ENCODE data around the gene PRRX2. TPM values are rescaled to one million over a fixed set of nuclear protein-coding genes. Genes with fewer than 3 reads are reported as not detected.

PRRX2 gene
- total RNA-seq, 2 donors from 2014 or later: 1.0 TPM; not detected in 1

DNA sequence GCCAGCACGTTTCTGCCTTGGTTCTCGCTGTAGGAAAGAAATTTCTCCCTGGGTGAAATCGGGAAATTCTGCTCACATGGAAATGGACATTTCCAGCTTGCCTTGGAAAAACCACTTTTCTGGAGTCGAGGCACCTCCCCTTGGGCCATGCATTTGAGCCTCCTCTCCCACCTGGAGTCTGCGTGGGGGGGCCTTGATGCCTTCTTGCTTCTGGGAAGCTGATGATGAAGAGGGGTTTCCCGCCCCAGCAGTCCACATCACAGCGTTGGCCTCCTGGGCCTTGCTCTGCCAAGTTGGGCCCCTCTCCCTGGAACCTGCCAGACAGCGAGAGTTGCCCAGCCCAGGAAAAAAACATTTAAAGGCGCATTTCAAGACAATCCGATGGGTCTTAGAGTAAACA is 21.7 kb upstream of the PRRX2 start:
- peaks cover 27% of the 10 kb centered on the region for H3K4me1 ChIP-seq
- H3K36me3 ChIP-seq (replicated peaks in 1 of 2; ENCODE audit: insufficient read depth in 1 of 2, low read depth in 2 of 2): peaks cover 0 to 3% of the 10 kb centered on the region in 2 donors
- TF ChIP-seq, protein P1, sequence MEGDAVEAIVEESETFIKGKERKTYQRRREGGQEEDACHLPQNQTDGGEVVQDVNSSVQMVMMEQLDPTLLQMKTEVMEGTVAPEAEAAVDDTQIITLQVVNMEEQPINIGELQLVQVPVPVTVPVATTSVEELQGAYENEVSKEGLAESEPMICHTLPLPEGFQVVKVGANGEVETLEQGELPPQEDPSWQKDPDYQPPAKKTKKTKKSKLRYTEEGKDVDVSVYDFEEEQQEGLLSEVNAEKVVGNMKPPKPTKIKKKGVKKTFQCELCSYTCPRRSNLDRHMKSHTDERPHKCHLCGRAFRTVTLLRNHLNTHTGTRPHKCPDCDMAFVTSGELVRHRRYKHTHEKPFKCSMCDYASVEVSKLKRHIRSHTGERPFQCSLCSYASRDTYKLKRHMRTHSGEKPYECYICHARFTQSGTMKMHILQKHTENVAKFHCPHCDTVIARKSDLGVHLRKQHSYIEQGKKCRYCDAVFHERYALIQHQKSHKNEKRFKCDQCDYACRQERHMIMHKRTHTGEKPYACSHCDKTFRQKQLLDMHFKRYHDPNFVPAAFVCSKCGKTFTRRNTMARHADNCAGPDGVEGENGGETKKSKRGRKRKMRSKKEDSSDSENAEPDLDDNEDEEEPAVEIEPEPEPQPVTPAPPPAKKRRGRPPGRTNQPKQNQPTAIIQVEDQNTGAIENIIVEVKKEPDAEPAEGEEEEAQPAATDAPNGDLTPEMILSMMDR (IDR thresholded peaks at IDR 0.05): no peak
- no peak for TF ChIP-seq POLR2A (IDR thresholded peaks at IDR 0.05)
- no peak overlapping the region for H3K4me3 ChIP-seq
- intact Hi-C loops (cut with DNase I): loop anchor here (10.0 kb wide), 1 partner anchor 151 kb away; no protein-coding TSS in a partner anchor
- 73 to 87% methylated on average over 10 of the region's 10 CpGs for WGBS, 2 donors
- no peaks in the 10 kb centered on the region for H3K9me3 ChIP-seq
- DNase-seq (peak in 1 of 4 donors; percentile 8), ATAC-seq (no peak)
- no peaks in the 10 kb centered on the region for H3K27me3 ChIP-seq
- H3K27ac ChIP-seq: no peak overlapping the region

DNA sequence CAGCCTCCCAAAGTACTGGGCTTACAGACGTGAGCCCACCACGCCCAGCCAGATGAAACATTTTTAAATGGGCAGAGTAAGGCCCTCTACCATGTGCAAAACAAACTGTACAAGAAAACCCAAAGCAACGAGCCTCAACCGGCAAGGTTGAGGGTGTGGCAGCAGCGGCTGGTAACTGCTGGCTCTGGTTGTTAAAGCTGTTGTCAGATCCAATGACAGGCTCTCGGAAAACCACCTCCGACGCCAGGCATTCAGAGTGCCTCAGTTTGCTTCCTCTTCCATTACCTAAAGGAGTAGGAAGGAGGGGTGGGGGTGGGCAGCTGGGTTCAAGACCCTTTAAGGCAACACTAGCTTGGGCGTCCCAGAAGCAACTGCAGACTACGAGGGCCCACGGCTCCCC is 21.1 kb upstream of the PRRX2 start:
- intact Hi-C loops (cut with DNase I): loop anchor here (10.0 kb wide), 1 partner anchor 150 kb away; no protein-coding TSS in a partner anchor
- WGBS, 2 donors: 59% methylated on average over 8 to 11 of the region's 11 CpGs
- DNase-seq: peak in 1 of 4 donors; percentile 5

DNA sequence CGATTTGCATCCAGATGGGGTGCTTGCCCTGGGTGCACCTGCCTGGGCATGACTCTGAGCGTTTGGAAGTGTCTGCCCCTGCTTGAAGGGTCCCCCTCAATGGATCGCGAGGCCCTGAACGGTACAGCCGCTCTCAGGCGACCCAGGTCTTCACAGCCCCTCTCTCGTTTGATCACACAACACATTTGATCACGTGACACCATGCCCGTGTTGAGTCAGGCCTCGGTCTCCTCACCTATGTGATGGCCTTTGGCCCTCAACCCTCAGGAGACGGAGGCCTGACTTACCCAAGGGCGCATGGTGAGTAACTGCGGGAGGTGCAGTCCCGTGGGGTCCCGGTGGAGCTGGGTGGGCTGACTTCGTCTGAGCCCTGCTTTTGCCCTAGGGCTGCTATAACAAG is 20.5 kb upstream of the PRRX2 start:
- no peak for TF ChIP-seq POLR2A (IDR thresholded peaks at IDR 0.05)
- TF ChIP-seq, protein P1 (IDR thresholded peaks at IDR 0.05): no peak
- H3K27ac ChIP-seq: no peak overlapping the region
- no peak for ATAC-seq
- H3K9me3 ChIP-seq: no peaks in the 10 kb centered on the region
- WGBS, 2 donors: 64 to 67% methylated on average over 14 to 17 of the region's 17 CpGs
- DNase-seq: no peak
- no peak overlapping the region for H3K4me3 ChIP-seq
- peaks cover 15% of the 10 kb centered on the region for H3K4me1 ChIP-seq
- H3K27me3 ChIP-seq: no peaks in the 10 kb centered on the region
- H3K36me3 ChIP-seq (replicated peaks in 1 of 2; ENCODE audit: insufficient read depth in 1 of 2, low read depth in 2 of 2): no peaks in the 10 kb centered on the region
- intact Hi-C loops (cut with DNase I): loop anchor here (10.0 kb wide), 1 partner anchor 150 kb away; no protein-coding TSS in a partner anchor

More for the DNA sequence above, 21.1 kb upstream of the PRRX2 start:
- no peak overlapping the region for H3K27ac ChIP-seq
- ATAC-seq: no peak
- H3K9me3 ChIP-seq: no peaks in the 10 kb centered on the region
- H3K36me3 ChIP-seq (replicated peaks in 1 of 2; ENCODE audit: insufficient read depth in 1 of 2, low read depth in 2 of 2): no peaks in the 10 kb centered on the region
- H3K27me3 ChIP-seq: no peaks in the 10 kb centered on the region
- H3K4me1 ChIP-seq: peaks cover 21% of the 10 kb centered on the region
- TF ChIP-seq, protein P1 (IDR thresholded peaks at IDR 0.05): no peak
- no peak for TF ChIP-seq POLR2A (IDR thresholded peaks at IDR 0.05)
- H3K4me3 ChIP-seq: no peak overlapping the region

DNA sequence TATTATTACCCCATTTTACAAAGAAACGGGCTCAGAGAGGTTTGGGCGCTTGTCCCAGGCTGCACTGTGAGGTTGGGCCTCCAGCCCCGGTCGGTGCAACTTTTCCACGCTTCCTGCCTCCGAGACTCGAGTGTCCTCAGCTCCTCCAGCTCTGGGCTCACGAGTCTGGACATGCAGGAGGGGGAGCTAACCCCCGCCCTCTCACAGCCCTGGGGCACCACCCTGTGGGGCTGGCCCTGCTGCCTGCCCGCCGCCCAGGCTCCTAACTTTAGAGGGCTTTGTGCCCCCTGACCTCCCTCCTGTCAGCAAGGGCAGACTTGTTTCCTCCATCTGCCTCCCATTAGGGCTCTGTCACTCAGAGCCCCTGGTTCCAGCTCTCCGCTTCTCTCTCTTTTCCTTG is 19.2 kb upstream of the PRRX2 start:
- ATAC-seq (no peak), DNase-seq (no peak)
- Histone ChIP-seq H3K36me3 (replicated peaks in 1 of 2; ENCODE audit: insufficient read depth in 1 of 2, low read depth in 2 of 2) (no peaks in the 10 kb centered on the region), H3K4me3 (no peak overlapping the region), H3K27ac (no peak overlapping the region), H3K27me3 (no peaks in the 10 kb centered on the region), H3K4me1 (peaks cover 2% of the 10 kb centered on the region), H3K9me3 (no peaks in the 10 kb centered on the region)
- 77 to 90% methylated on average over 7 to 12 of the region's 12 CpGs for WGBS, 2 donors
- TF ChIP-seq, protein P1 (IDR thresholded peaks at IDR 0.05): no peak
- TF ChIP-seq POLR2A (IDR thresholded peaks at IDR 0.05): no peak
- intact Hi-C loops (cut with DNase I): loop anchor here (10.0 kb wide), 1 partner anchor 149 kb away; no protein-coding TSS in a partner anchor

DNA sequence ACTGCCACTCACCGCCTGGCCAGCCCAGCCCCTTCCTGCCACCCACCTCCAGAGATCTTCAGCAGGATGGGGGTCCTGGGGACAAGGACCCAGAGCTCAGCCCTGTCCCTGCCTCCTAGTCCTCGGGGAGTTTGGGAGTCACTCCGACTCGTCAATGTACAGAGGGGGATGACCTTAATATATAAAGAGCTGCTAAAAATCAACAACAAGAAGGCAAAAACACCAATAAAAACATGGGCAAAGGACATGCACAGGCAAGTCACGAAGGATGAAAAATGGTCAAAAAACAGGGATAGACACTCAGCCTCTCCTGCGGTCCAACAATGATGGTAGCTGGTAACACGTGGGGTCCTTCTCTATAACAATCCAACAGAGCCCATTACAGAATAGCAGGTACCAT is 18.8 kb upstream of the PRRX2 start:
- H3K9me3 ChIP-seq: no peaks in the 10 kb centered on the region
- no peak overlapping the region for H3K27ac ChIP-seq
- no peaks in the 10 kb centered on the region for H3K27me3 ChIP-seq
- intact Hi-C loops (cut with DNase I): loop anchor here (10.0 kb wide), 1 partner anchor 148 kb away; no protein-coding TSS in a partner anchor
- ATAC-seq (no peak), DNase-seq (no peak)
- H3K4me3 ChIP-seq: no peak overlapping the region
- WGBS, 2 donors: 88 to 95% methylated on average over 7 of the region's 7 CpGs
- TF ChIP-seq, protein P1 (IDR thresholded peaks at IDR 0.05): no peak
- TF ChIP-seq POLR2A (IDR thresholded peaks at IDR 0.05): no peak
- H3K4me1 ChIP-seq: no peaks in the 10 kb centered on the region
- H3K36me3 ChIP-seq (replicated peaks in 1 of 2; ENCODE audit: insufficient read depth in 1 of 2, low read depth in 2 of 2): no peaks in the 10 kb centered on the region
